HepG2 (cell line): ENCODE data around the gene ABHD12. TPM values are rescaled to one million over a fixed set of nuclear protein-coding genes. Genes with fewer than 3 reads are reported as not detected.

ENCODE experiments used
- AGO2 ChIP-seq: fragments of 200-400 bp; formaldehyde crosslinking; optimal IDR thresholded peaks from 2 replicates; pipeline ENCODE3; 2017; ENCODE audit warnings: mild to moderate bottlenecking, low read depth, low read length, moderate library complexity
- ATF1 ChIP-seq: IDR thresholded peaks from 2 replicates; pipeline ENCODE4 v1.6.1; 2016; ENCODE audit warnings: mild to moderate bottlenecking, control low read depth
- BRD4 ChIP-seq: sonication (generic); formaldehyde crosslinking; IDR thresholded peaks from 2 replicates; pipeline ENCODE4 v1.4.0; 2020; ENCODE audit warnings: missing genetic modification reagents
- FOXA1 ChIP-seq, 2 experiments: fragments of 450-650 bp in 1 of 2; sonication (generic) in 1 of 2; formaldehyde crosslinking in 1 of 2; IDR thresholded peaks; 2 replicates each; pipeline versions ENCODE4 v1.4.0 to v1.6.1; 2016 to 2020; ENCODE audit warnings: missing genetic modification reagents in 1 of 2
- HNF4G ChIP-seq, 2 experiments: sonication (generic) in 1 of 2; formaldehyde crosslinking in 1 of 2; IDR thresholded peaks; 2 replicates each; pipeline versions ENCODE4 v1.4.0 to v1.6.1; 2011 to 2020; ENCODE audit warnings: borderline replicate concordance in 2 of 2, low read depth in 2 of 2, mild to moderate bottlenecking in 2 of 2, low read length in 1 of 2, missing genetic modification reagents in 1 of 2, moderate library complexity in 1 of 2
- MAF1 ChIP-seq: sonication (generic); formaldehyde crosslinking; IDR thresholded peaks from 2 replicates; pipeline ENCODE4 v1.5.0; 2020; ENCODE audit warnings: missing genetic modification reagents, borderline replicate concordance
- MED1 ChIP-seq: sonication (generic); formaldehyde crosslinking; IDR thresholded peaks from 2 replicates; pipeline ENCODE4 v1.4.0; 2020; ENCODE audit warnings: missing genetic modification reagents
- MTF1 ChIP-seq: sonication (generic); formaldehyde crosslinking; IDR thresholded peaks from 2 replicates; pipeline ENCODE4 v1.5.0; 2020; ENCODE audit warnings: missing genetic modification reagents
- RFX1 ChIP-seq: fragments of 450-650 bp; IDR thresholded peaks from 2 replicates; pipeline ENCODE4 v1.6.1; 2017
- ZNF333 ChIP-seq: sonication (generic); formaldehyde crosslinking; IDR thresholded peaks from 2 replicates; pipeline ENCODE4 v1.4.0; 2020; ENCODE audit warnings: mild to moderate bottlenecking, missing genetic modification reagents, borderline replicate concordance
- polyA plus RNA-seq, 8 experiments: library from polyadenylated mRNA; depleted of rRNA in 3 of 8; stranded (reverse) in 7 of 8; unstranded in 1 of 8; fragments of >200 nt; fragmentation: Illumina TruSeq in 4 of 8; extraction: Trizol in 4 of 8; gene quantifications; 2 replicates each; pipeline versions ENCODE4 v1.2.1 to v1.2.3, GENCODE V29; 2011 to 2016; ENCODE audit warnings: low read depth in 4 of 8, missing spikeins in 1 of 8, mixed read lengths in 1 of 8; ENCODE audit not compliant: insufficient read depth in 1 of 8
- total RNA-seq, 5 experiments: library from RNA; depleted of rRNA; stranded (reverse); fragments of >200 nt; fragmentation: Illumina TruSeq; extraction: Trizol; gene quantifications; 2 replicates each; pipeline ENCODE4 v1.2.3, GENCODE V29; 2016; ENCODE audit warnings: low read depth in 1 of 5
- TF ChIP-seq, protein P1 (sequence below), 2 experiments: sonication (generic) in 1 of 2; formaldehyde crosslinking in 1 of 2; IDR thresholded peaks; 2 replicates each; pipeline versions ENCODE4 v1.6.1 to v1.9.0; 2014 to 2022; ENCODE audit warnings: antibody characterized with exemption in 1 of 2, borderline replicate concordance in 1 of 2, inconsistent platforms in 1 of 2, low read depth in 1 of 2, missing genetic modification reagents in 1 of 2
- TF ChIP-seq, protein P2 (sequence below): sonication (generic); formaldehyde crosslinking; IDR thresholded peaks from 2 replicates; pipeline ENCODE4 v1.4.0; 2020; ENCODE audit warnings: missing genetic modification reagents, borderline replicate concordance
- TF ChIP-seq, protein P3 (sequence below): IDR thresholded peaks from 2 replicates; pipeline ENCODE4 v1.6.1; 2016; ENCODE audit warnings: missing compliant biosample characterization, missing genetic modification reagents, borderline replicate concordance
- TF ChIP-seq, protein P4 (sequence below): IDR thresholded peaks from 2 replicates; pipeline ENCODE4 v1.6.1; 2016; ENCODE audit warnings: control low read depth
- TF ChIP-seq, protein P5 (sequence below): sonication (generic); formaldehyde crosslinking; IDR thresholded peaks from 2 replicates; pipeline ENCODE4 v1.5.1; 2020; ENCODE audit warnings: missing genetic modification reagents, mild to moderate bottlenecking, borderline replicate concordance

The ABHD12 gene
- total and polyA plus RNA-seq, 2 of the 13 experiments (the other 11 are each of a cell fraction or from before 2014, with no cell fraction given): 23.5 to 72.1 TPM

DNA sequence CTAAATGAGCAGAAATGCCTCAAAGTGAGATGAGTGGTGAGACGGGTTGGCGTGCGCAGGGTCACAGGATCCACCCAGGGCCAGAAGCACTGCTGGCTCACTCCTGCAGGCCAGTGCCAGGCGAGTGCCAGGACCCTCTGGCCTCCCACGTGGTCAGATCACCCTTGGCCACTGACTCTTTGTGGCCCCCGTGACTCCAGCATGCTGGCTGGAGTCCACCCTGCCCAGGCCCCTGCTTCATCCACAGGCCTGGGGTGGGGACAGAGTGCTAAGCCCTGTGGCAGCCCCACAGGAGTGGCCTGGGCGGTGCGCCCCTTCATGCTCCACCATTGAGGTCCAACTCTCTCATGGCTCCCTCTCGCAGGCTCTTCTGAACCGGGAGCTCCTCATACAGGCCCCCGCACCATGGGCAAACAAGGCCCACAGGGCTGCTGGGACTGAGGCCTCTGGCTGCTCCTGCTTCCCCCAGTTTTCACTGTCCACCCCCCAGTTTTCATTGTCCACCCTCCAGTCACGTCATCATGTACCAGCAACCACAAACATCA lies 61.6 kb downstream of the ABHD12 start (continued):
- 0 out of 2 replicates have a peak, but pooled peaks have one; percentile 43 for TF ChIP-seq ZNF333
- no peak for TF ChIP-seq RFX1
- TF ChIP-seq MED1: no peak
- no peak for TF ChIP-seq ATF1 (CRISPR knock-in tag)
- TF ChIP-seq MTF1 (CRISPR knock-in tag): no peak
- TF ChIP-seq, protein P1, sequence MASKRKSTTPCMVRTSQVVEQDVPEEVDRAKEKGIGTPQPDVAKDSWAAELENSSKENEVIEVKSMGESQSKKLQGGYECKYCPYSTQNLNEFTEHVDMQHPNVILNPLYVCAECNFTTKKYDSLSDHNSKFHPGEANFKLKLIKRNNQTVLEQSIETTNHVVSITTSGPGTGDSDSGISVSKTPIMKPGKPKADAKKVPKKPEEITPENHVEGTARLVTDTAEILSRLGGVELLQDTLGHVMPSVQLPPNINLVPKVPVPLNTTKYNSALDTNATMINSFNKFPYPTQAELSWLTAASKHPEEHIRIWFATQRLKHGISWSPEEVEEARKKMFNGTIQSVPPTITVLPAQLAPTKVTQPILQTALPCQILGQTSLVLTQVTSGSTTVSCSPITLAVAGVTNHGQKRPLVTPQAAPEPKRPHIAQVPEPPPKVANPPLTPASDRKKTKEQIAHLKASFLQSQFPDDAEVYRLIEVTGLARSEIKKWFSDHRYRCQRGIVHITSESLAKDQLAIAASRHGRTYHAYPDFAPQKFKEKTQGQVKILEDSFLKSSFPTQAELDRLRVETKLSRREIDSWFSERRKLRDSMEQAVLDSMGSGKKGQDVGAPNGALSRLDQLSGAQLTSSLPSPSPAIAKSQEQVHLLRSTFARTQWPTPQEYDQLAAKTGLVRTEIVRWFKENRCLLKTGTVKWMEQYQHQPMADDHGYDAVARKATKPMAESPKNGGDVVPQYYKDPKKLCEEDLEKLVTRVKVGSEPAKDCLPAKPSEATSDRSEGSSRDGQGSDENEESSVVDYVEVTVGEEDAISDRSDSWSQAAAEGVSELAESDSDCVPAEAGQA (IDR thresholded peaks at IDR 0.05; ENCODE audit: low read depth): no peak
- TF ChIP-seq, protein P1 (CRISPR knock-in tag; IDR thresholded peaks at IDR 0.05; ENCODE audit: borderline replicate concordance): no peak
- TF ChIP-seq, protein P2, sequence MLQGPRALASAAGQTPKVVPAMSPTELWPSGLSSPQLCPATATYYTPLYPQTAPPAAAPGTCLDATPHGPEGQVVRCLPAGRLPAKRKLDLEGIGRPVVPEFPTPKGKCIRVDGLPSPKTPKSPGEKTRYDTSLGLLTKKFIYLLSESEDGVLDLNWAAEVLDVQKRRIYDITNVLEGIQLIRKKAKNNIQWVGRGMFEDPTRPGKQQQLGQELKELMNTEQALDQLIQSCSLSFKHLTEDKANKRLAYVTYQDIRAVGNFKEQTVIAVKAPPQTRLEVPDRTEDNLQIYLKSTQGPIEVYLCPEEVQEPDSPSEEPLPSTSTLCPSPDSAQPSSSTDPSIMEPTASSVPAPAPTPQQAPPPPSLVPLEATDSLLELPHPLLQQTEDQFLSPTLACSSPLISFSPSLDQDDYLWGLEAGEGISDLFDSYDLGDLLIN (CRISPR knock-in tag): no peak
- peak; percentile 45 for TF ChIP-seq AGO2
- no peak for TF ChIP-seq MAF1
- TF ChIP-seq HNF4G (IDR thresholded peaks at IDR 0.05; ENCODE audit: borderline replicate concordance, low read depth, low read length): no peak
- no peak for TF ChIP-seq HNF4G (CRISPR knock-in tag; IDR thresholded peaks at IDR 0.05; ENCODE audit: borderline replicate concordance, low read depth)
- TF ChIP-seq, protein P3, sequence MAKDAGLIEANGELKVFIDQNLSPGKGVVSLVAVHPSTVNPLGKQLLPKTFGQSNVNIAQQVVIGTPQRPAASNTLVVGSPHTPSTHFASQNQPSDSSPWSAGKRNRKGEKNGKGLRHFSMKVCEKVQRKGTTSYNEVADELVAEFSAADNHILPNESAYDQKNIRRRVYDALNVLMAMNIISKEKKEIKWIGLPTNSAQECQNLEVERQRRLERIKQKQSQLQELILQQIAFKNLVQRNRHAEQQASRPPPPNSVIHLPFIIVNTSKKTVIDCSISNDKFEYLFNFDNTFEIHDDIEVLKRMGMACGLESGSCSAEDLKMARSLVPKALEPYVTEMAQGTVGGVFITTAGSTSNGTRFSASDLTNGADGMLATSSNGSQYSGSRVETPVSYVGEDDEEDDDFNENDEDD (CRISPR knock-in tag): no peak
- TF ChIP-seq FOXA1 (IDR thresholded peaks at IDR 0.05): no peak
- no peak for TF ChIP-seq FOXA1 (CRISPR knock-in tag; IDR thresholded peaks at IDR 0.05)
- TF ChIP-seq BRD4 (CRISPR knock-in tag): no peak
- TF ChIP-seq, protein P4, sequence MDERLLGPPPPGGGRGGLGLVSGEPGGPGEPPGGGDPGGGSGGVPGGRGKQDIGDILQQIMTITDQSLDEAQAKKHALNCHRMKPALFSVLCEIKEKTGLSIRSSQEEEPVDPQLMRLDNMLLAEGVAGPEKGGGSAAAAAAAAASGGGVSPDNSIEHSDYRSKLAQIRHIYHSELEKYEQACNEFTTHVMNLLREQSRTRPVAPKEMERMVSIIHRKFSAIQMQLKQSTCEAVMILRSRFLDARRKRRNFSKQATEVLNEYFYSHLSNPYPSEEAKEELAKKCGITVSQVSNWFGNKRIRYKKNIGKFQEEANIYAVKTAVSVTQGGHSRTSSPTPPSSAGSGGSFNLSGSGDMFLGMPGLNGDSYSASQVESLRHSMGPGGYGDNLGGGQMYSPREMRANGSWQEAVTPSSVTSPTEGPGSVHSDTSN: no peak
- TF ChIP-seq, protein P5, sequence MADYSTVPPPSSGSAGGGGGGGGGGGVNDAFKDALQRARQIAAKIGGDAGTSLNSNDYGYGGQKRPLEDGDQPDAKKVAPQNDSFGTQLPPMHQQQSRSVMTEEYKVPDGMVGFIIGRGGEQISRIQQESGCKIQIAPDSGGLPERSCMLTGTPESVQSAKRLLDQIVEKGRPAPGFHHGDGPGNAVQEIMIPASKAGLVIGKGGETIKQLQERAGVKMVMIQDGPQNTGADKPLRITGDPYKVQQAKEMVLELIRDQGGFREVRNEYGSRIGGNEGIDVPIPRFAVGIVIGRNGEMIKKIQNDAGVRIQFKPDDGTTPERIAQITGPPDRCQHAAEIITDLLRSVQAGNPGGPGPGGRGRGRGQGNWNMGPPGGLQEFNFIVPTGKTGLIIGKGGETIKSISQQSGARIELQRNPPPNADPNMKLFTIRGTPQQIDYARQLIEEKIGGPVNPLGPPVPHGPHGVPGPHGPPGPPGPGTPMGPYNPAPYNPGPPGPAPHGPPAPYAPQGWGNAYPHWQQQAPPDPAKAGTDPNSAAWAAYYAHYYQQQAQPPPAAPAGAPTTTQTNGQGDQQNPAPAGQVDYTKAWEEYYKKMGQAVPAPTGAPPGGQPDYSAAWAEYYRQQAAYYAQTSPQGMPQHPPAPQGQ (CRISPR knock-in tag): no peak
